ENCODE results near the gene NEUROD2. TPM values are rescaled to one million over a fixed set of nuclear protein-coding genes. Genes with fewer than 3 reads are reported as not detected.

NEUROD2 gene
- total and polyA plus RNA-seq, 2 of the 8 experiments (the other 6 are each of a cell fraction or from before 2014, with no cell fraction given), result not detected

- WGBS, 2 experiments (ENCODE audit: extremely low coverage in 1 of 2, insufficient coverage in 1 of 2, insufficient read length in 1 of 2, insufficient replicate concordance in 2 of 2, low coverage in 1 of 2, low lambda C conversion rate in 2 of 2, missing lambda C conversion rate in 1 of 2), result 96% methylated on average over 11 of the region's 11 CpGs; no CpG with 5 or more reads in 1 of the 2 experiments
- Histone ChIP-seq H4K5ac (ENCODE audit: insufficient read length, low read depth, low read length) (no peak overlapping the region), H2BK5ac (ENCODE audit: low read depth, low read length) (no peak overlapping the region), H3K4me1 (replicated peaks in 1 of 4; ENCODE audit: control insufficient read depth in 3 of 4, insufficient read depth in 4 of 4, low read length in 3 of 4) (peaks cover 5 to 26% (median 22%) of the 10 kb centered on the region in 4 experiments), H3K23me2 (ENCODE audit: low read depth, low read length) (no peaks in the 10 kb centered on the region; the same call in 1 of the 2 replicates), H2AFZ (ENCODE audit: low read length) (no peak overlapping the region), H4K8ac (ENCODE audit: extremely low read depth, insufficient read depth, low read length) (no peak overlapping the region; the same call in 1 of the 2 replicates), H2BK15ac (ENCODE audit: low read length) (peak overlapping the region; percentile 84; the same call in 1 of the 2 replicates), H4K91ac (replicated peaks; ENCODE audit: insufficient read length, low read length) (peak overlapping the region; percentile 48), H3K23ac (ENCODE audit: insufficient read length) (no peak overlapping the region), H3K9me3 (ENCODE audit: insufficient read depth in 2 of 2, low read depth in 1 of 2, low read length in 1 of 2) (no peaks in the 10 kb centered on the region), H4K20me1 (replicated peaks in 1 of 2; ENCODE audit: control insufficient read depth in 1 of 2, insufficient read depth in 2 of 2, low read length in 2 of 2) (peaks cover 1 to 4% of the 10 kb centered on the region in 2 experiments), H3K4me2 (ENCODE audit: insufficient read depth in 1 of 2, low read depth in 2 of 2, low read length in 2 of 2) (no peak overlapping the region), H3K27ac (ENCODE audit: low read depth, low read length) (no peak overlapping the region), H3K27me3 (replicated peaks in 1 of 4; ENCODE audit: control insufficient read depth in 3 of 4, extremely low read depth in 1 of 4, insufficient read depth in 3 of 4, low read length in 3 of 4) (no peaks in the 10 kb centered on the region), H2BK20ac (ENCODE audit: low read length) (no peak overlapping the region), H3K9ac (replicated peaks in 1 of 4; ENCODE audit: extremely low read depth in 1 of 4, low read depth in 3 of 4, low read length in 3 of 4) (no peak overlapping the region), H3K4me3 (ENCODE audit: extremely low read depth in 1 of 4, insufficient read depth in 2 of 4, low read depth in 3 of 4, low read length in 4 of 4) (no peak overlapping the region), H2BK12ac (ENCODE audit: low read depth, low read length) (no peak overlapping the region), H2BK120ac (replicated peaks; ENCODE audit: low read depth, low read length) (no peak overlapping the region), H2AK5ac (ENCODE audit: low read depth, low read length) (no peak overlapping the region), H3K36me3 (ENCODE audit: control insufficient read depth in 2 of 4, insufficient read depth in 4 of 4, low read length in 3 of 4) (no peaks in the 10 kb centered on the region), H3K18ac (ENCODE audit: extremely low read depth, low read length) (no peak overlapping the region), H3K14ac (ENCODE audit: insufficient read length) (no peak overlapping the region), H3K79me2 (ENCODE audit: control insufficient read depth in 1 of 2, insufficient read depth in 2 of 2, low read length in 2 of 2) (peaks cover 0 to 13% of the 10 kb centered on the region in 2 experiments; a peak in 1 of 4 replicates), H3K79me1 (ENCODE audit: low read depth, low read length) (peaks cover 3% of the 10 kb centered on the region; the same call in 1 of the 2 replicates), H3K56ac (replicated peaks; ENCODE audit: insufficient read length, low read depth, low read length) (no peak overlapping the region), H3K4ac (replicated peaks; ENCODE audit: insufficient read length, low read depth, low read length) (no peak overlapping the region)
- FAIRE-seq (no peak), DNase-seq (ENCODE audit: low read depth in 1 of 2, low spot score in 2 of 2) (no peak)
- CTCF ChIA-PET (ENCODE audit: partially characterized antibody), result interaction anchor here (1.0 to 49.2 kb wide), 8 partner anchors 9 to 103 kb away, joined by 3 to 1885 read pairs (median 4); partner anchors contain the start of genes ERBB2, PGAP3, PNMT and PPP1R1B
- POLR2A ChIA-PET (ENCODE audit: partially characterized antibody), result interaction anchor here (0.6 to 4.6 kb wide), 8 partner anchors 10 to 38 kb away, joined by 3 to 28 read pairs (median 4); partner anchors contain the start of genes PGAP3 and TCAP
- TF ChIP-seq TEAD4 (IDR thresholded peaks at IDR 0.05; ENCODE audit: low read depth, low read length) (no peak), PHF8 (conservative IDR thresholded peaks at IDR 0.05; ENCODE audit: low read depth, low read length) (no peak), KDM1A (IDR thresholded peaks at IDR 0.05; ENCODE audit: borderline replicate concordance, low read length) (no peak), E2F6 (IDR thresholded peaks at IDR 0.05) (no peak), SRF (IDR thresholded peaks at IDR 0.05; ENCODE audit: low read depth, low read length) (no peak), CBX5 (IDR thresholded peaks at IDR 0.05; ENCODE audit: low read depth, low read length) (no peak), EZH2 (IDR thresholded peaks at IDR 0.05; ENCODE audit: low read depth, low read length, severe bottlenecking) (no peak), SIN3A (conservative IDR thresholded peaks at IDR 0.05 in 1 of 2, IDR thresholded peaks at IDR 0.05 in 1 of 2; ENCODE audit: low read depth in 1 of 2, low read length in 2 of 2) (no peak), RNF2 (IDR thresholded peaks at IDR 0.05; ENCODE audit: borderline replicate concordance, low read depth, low read length, missing control alignments, poor library complexity, severe bottlenecking) (no peak), ATF3 (IDR thresholded peaks at IDR 0.05; ENCODE audit: insufficient read depth, low read depth, low read length) (no peak), YY1 (IDR thresholded peaks at IDR 0.05; ENCODE audit: low read depth, low read length) (no peak)
These were observed 42.4 kb upstream of the NEUROD2 start for GRCh38 chr17:39650121-39650579.
